Calu3 (cell line): ENCODE measurements around the gene IRX6. TPM values are rescaled to one million over a fixed set of nuclear protein-coding genes. Genes with fewer than 3 reads are reported as not detected.

Source experiments
- BruUV-seq: library from RNA; stranded (reverse); fragments of 400-500 nt; replicated peaks from 2 replicates; lab custom pipeline; 2021; lab: Mats Ljungman, UMichigan
- CTCF ChIA-PET: fragments of 300-600 bp; sonication (Branson Sonifier 250); formaldehyde crosslinking; loops from one replicate; lab custom pipeline; 2022; ENCODE audit warnings: antibody characterized with exemption; lab: Charles Lee
- DNase-seq: peaks from one replicate; pipeline ENCODE4 v3.0.0; 2022
- H3K27ac Mint-ChIP-seq: one replicate; pipeline ENCODE4 v1.8.0; 2022; ENCODE audit warnings: mixed read lengths; ENCODE audit not compliant: unreplicated experiment
- H3K27me3 Mint-ChIP-seq: one replicate; pipeline ENCODE4 v1.8.0; 2022; ENCODE audit warnings: mixed read lengths; ENCODE audit not compliant: unreplicated experiment
- H3K36me3 Mint-ChIP-seq: one replicate; pipeline ENCODE4 v1.8.0; 2022; ENCODE audit warnings: mild to moderate bottlenecking, moderate library complexity, mixed read lengths; ENCODE audit not compliant: insufficient read depth, unreplicated experiment
- H3K4me1 Mint-ChIP-seq: one replicate; pipeline ENCODE4 v1.8.0; 2022; ENCODE audit warnings: mild to moderate bottlenecking, low read depth, mixed read lengths; ENCODE audit not compliant: unreplicated experiment
- H3K4me3 Mint-ChIP-seq: one replicate; pipeline ENCODE4 v1.8.0; 2022; ENCODE audit warnings: mild to moderate bottlenecking, low read depth, moderate library complexity, mixed read lengths; ENCODE audit not compliant: unreplicated experiment
- H3K9me3 Mint-ChIP-seq: one replicate; pipeline ENCODE4 v1.8.0; 2022; ENCODE audit warnings: low read depth, mixed read lengths; ENCODE audit not compliant: unreplicated experiment
- intact Hi-C: fragments of 100-400 bp; cut with micrococcal nuclease; formaldehyde crosslinking; loops from one replicate; pipeline ENCODE4 v1.10.0; 2022; ENCODE audit not compliant: unreplicated experiment
- total RNA-seq: library from RNA; stranded (reverse); gene quantifications from 2 replicates; pipeline ENCODE4 v1.2.3, GENCODE V29; 2022
- TF ChIP-seq, protein P1 (sequence below): fragments of 200-600 bp; IDR thresholded peaks from one replicate; pipeline ENCODE4 v1.8.0; 2022; ENCODE audit warnings: antibody characterized with exemption; ENCODE audit not compliant: unreplicated experiment

The IRX6 gene
- total RNA-seq, 1 experiment from 2014 or later: not detected

DNA sequence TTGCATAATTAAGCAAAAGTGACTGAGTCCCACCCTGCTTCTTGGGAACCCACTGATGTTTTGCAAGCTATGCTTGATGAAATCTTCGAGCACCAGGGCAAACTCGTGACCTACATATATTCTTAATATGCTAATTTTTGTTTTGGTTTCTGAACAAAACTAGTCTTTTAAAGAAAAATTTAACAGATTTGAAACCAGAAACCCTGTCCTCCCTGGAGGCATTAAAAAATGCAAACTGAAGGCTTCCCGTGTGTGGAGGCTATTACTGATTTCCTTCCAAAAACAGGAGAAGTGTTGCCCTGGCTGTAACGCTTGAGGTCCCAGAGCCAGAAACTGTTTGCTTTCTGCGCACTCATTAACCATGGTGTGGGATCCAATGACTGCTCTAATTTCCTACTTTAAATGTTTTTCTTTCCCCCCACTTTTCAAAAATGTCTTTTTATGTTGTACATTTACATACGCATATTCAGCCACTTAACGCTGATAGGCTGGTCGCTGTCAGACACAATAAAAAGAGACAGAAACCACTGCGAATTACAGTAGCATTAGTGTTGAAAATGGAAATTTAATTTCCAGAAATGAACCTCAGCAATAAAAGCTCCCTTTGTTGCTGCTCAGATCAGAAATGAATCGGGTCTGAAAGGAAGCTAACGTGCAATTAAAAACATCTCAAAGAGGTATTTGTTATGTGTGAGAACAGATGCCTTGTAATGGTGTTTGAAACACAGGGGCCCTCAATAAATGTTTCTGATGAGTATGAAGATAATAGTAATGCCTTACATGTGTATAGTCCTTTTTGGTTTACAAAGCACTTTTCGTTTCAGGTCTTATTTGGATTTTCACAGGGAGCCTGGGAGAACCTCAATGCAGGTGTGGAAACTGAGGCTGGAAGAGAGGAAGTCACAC, 39.9 kb upstream of the IRX6 start:
- intact Hi-C loops: no loop called here
- no peak overlapping the region for H3K4me3 Mint-ChIP-seq

DNA sequence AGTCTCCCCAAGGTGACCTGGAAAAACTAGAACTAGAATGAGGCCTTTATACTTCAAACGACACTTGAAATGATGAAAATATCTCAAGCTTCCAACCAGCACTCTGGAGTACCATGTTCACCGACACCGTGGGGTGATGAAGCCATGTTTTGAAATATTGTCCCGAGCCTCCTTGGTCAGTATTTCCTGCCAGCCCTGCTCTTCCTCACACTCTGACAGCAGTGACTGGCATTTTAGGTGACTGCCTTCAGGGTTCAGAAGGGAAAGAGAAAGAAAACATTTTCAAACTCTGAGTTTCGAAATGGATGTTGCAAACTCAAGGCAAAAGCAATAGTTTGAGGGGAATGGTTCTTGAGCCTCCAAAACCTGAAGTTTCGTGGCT, 39.3 kb upstream of the IRX6 start:
- CTCF ChIA-PET: no interaction called here
- Mint-ChIP-seq H3K9me3 (peaks cover 7% of the 10 kb centered on the region), H3K27me3 (no peaks in the 10 kb centered on the region), H3K4me3 (no peak overlapping the region), H3K36me3 (no peaks in the 10 kb centered on the region), H3K27ac (no peak overlapping the region), H3K4me1 (no peaks in the 10 kb centered on the region)
- intact Hi-C loops: no loop called here
- TF ChIP-seq, protein P1, sequence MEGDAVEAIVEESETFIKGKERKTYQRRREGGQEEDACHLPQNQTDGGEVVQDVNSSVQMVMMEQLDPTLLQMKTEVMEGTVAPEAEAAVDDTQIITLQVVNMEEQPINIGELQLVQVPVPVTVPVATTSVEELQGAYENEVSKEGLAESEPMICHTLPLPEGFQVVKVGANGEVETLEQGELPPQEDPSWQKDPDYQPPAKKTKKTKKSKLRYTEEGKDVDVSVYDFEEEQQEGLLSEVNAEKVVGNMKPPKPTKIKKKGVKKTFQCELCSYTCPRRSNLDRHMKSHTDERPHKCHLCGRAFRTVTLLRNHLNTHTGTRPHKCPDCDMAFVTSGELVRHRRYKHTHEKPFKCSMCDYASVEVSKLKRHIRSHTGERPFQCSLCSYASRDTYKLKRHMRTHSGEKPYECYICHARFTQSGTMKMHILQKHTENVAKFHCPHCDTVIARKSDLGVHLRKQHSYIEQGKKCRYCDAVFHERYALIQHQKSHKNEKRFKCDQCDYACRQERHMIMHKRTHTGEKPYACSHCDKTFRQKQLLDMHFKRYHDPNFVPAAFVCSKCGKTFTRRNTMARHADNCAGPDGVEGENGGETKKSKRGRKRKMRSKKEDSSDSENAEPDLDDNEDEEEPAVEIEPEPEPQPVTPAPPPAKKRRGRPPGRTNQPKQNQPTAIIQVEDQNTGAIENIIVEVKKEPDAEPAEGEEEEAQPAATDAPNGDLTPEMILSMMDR: no peak
- no TSS peak for BruUV-seq
- DNase-seq: no peak

More for the DNA sequence above, 39.9 kb upstream of the IRX6 start:
- no peaks in the 10 kb centered on the region for H3K27me3 Mint-ChIP-seq
- DNase-seq: no peak
- TF ChIP-seq, protein P1: no peak
- no TSS peak for BruUV-seq
- peaks cover 7% of the 10 kb centered on the region for H3K9me3 Mint-ChIP-seq
- no peak overlapping the region for H3K27ac Mint-ChIP-seq
- H3K36me3 Mint-ChIP-seq: no peaks in the 10 kb centered on the region
- H3K4me1 Mint-ChIP-seq: no peaks in the 10 kb centered on the region
- CTCF ChIA-PET: no interaction called here

DNA sequence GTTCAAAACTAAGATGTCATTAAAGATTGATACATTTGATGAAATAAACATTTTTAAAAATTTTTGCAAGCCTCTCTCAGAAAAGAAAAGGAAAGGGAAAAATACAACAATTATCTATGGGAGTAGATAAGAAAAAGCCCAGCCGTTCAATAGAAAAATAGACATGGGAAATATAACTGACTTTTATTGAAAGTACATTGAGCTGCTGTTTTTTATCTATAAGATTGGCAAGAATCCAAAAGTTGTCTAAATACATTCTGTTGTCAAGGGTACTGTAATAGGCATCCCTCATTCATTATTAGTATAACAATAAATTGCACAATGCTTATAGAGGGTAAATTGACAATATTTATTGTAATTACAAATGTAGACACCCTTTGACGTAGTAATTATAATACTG, 38.4 kb upstream of the IRX6 start:
- H3K36me3 Mint-ChIP-seq: no peaks in the 10 kb centered on the region
- no peaks in the 10 kb centered on the region for H3K4me1 Mint-ChIP-seq
- H3K27me3 Mint-ChIP-seq: no peaks in the 10 kb centered on the region
- no peak overlapping the region for H3K27ac Mint-ChIP-seq
- DNase-seq: no peak
- BruUV-seq: no TSS peak
- intact Hi-C loops: no loop called here
- no peak overlapping the region for H3K4me3 Mint-ChIP-seq
- TF ChIP-seq, protein P1: no peak
- CTCF ChIA-PET: no interaction called here
- peaks cover 7% of the 10 kb centered on the region for H3K9me3 Mint-ChIP-seq

DNA sequence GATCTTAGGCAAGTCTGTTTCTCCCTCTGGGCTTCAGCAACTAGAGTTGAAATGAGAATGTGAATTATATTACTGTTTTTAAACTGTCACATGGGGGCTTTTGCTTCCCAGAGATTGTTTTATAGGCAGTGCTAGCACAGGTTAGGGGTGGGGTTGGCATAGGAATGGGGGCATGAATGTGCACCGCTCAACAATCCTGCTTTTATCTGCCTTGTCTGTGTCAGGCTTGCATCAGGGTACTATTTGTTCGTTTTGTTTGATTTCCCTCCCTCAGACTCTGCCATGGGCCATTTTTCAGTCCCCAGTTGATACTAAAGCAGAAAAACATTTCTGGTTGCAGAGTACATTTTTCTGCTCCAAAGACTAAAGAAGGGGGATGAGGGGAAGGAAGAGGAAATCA, 34.6 kb upstream of the IRX6 start:
- TF ChIP-seq, protein P1: no peak
- no peak for DNase-seq
- H3K27me3 Mint-ChIP-seq: no peaks in the 10 kb centered on the region

More for the DNA sequence above, 34.6 kb upstream of the IRX6 start:
- Mint-ChIP-seq H3K9me3 (peaks cover 7% of the 10 kb centered on the region), H3K4me1 (no peaks in the 10 kb centered on the region), H3K36me3 (no peaks in the 10 kb centered on the region), H3K27ac (no peak overlapping the region), H3K4me3 (no peak overlapping the region)
- CTCF ChIA-PET: no interaction called here
- intact Hi-C loops: no loop called here
- no TSS peak for BruUV-seq
